ENCODE measurements around the gene KITLG.

- TF ChIP-seq CTCF (IDR thresholded peaks at IDR 0.05) (no peak), POLR2A (IDR thresholded peaks at IDR 0.05) (no peak)
Measured at GRCh38 chr12:88552610-88553079, 27.6 kb downstream of the KITLG start.

All from testis (tissue), 2 donors.